22Rv1 (cell line): Measurements from ENCODE around the gene FHAD1.

ENCODE experiments used
- ZFX ChIP-seq: fragments of 450-650 bp; IDR thresholded peaks from 2 replicates; pipeline ENCODE4 v1.6.1; 2017; ENCODE audit warnings: antibody characterized with exemption, borderline replicate concordance
- TF ChIP-seq, protein P1 (sequence below): fragments of 450-650 bp; IDR thresholded peaks from 2 replicates; pipeline ENCODE4 v1.5.1; 2017; ENCODE audit warnings: mild to moderate bottlenecking

DNA sequence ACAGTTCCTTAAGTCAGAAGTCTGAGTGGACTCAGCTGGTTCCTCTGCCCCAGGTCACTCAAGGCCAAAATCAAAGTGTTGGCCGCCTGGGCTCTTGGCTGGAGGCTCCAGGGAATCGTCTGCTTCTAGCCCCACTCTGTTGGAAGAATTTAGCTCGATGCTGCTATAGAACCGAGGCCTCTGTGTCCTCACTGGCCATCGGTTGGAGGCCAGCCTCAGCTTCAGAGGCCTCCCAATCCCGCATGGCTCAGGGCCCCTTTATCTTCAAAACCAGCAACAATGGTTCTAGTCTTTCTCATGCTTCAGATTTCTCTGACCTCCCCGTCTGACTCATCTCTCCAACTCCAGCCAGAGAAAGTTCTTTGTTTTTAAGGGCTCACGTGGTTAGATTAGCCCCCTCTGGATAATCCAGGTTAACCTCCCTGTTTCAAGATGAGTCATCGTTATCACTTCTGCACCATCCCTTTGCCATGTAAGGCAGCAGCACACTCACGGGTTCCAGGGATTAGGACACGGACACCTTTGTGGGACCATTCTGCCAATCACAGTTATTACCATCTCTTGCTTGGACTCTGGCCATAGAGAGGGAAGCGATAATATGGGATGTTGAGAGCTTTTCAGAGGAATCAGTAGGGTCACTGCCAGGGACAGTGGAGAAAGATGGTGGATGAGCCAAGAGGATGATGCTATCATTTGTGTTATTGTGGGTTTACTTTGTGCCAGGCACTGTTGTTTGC, 13.6 kb downstream of the FHAD1 start:
- TF ChIP-seq, protein P1, sequence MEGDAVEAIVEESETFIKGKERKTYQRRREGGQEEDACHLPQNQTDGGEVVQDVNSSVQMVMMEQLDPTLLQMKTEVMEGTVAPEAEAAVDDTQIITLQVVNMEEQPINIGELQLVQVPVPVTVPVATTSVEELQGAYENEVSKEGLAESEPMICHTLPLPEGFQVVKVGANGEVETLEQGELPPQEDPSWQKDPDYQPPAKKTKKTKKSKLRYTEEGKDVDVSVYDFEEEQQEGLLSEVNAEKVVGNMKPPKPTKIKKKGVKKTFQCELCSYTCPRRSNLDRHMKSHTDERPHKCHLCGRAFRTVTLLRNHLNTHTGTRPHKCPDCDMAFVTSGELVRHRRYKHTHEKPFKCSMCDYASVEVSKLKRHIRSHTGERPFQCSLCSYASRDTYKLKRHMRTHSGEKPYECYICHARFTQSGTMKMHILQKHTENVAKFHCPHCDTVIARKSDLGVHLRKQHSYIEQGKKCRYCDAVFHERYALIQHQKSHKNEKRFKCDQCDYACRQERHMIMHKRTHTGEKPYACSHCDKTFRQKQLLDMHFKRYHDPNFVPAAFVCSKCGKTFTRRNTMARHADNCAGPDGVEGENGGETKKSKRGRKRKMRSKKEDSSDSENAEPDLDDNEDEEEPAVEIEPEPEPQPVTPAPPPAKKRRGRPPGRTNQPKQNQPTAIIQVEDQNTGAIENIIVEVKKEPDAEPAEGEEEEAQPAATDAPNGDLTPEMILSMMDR, result no peak
- no peak for TF ChIP-seq ZFX
